Gastroesophageal sphincter (tissue), 3 donors: Measurements from ENCODE around the gene ARNT2.

ENCODE experiments used
- CTCF ChIP-seq, 4 experiments: fragments of 200-600 bp in 2 of 4; fragments of 450-650 bp in 2 of 4; sonication (generic) in 1 of 4; IDR thresholded peaks; one replicate each; pipeline ENCODE4 v1.5.1; 2017 to 2019; ENCODE audit warnings: antibody characterized with exemption in 4 of 4, mild to moderate bottlenecking in 2 of 4, moderate library complexity in 2 of 4
- POLR2AphosphoS5 ChIP-seq: sonication (generic); formaldehyde crosslinking; IDR thresholded peaks from one replicate; pipeline ENCODE4 v1.6.1; 2017; ENCODE audit warnings: antibody characterized with exemption

DNA sequence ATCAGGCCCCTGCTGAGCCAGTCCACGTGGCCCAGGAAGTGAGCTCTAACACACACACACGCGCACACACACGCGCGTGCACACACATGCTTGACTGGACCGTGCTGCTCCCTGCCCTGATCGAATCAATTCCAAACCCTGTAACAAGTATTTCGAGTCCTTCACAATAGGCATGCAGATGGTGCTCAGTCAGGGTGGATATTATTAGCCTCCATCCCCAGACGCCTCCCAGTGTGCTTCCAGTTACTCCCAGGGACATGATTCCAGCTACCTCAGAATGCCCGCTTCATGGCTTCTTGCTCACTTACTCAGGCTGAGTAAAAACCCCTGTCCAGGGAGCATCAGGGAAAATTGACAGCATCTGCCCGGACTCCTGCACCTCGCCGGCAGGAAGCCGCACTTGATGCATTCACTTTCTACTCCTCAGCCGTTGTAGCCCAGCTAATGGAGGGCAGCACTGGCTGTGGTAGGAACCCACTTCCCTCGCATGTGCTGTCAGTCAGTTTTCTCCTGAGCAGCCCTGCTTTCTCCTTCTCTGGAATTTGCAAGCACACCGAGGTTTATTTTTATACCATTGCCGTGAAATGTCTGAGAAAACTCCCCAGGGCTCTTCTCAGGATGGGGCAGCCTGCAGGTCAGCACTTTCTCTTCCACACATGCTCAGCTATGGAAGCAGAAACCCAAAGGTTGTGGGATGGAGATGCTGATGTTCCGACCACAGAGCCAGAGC lies 164.9 kb downstream of the ARNT2 start:
- no peak for TF ChIP-seq CTCF (IDR thresholded peaks at IDR 0.05)
- no peak for TF ChIP-seq POLR2AphosphoS5
